Esophagus muscularis mucosa (tissue), 4 donors: ENCODE results near the gene MMP1. TPM values are rescaled to one million over a fixed set of nuclear protein-coding genes. Genes with fewer than 3 reads are reported as not detected.

Source experiments
- DNase-seq: peaks from one replicate; pipeline ENCODE4 v3.0.0-alpha.2; 2017; ENCODE audit errors: extremely low spot score
- H3K27ac ChIP-seq, 4 donors: fragments of 200-600 bp; sonication (generic); replicated peaks in 1 of 4; 1 replicate in 3 of 4; 2 replicates in 1 of 4; pipeline ENCODE4 v1.5.1; 2016 to 2019; ENCODE audit warnings: mild to moderate bottlenecking in 1 of 4
- H3K27me3 ChIP-seq, 4 donors: fragments of 200-600 bp; sonication (generic); one replicate each; pipeline versions ENCODE4 v1.5.1 to v1.6.0; 2016 to 2019
- H3K36me3 ChIP-seq, 4 donors: fragments of 200-600 bp; sonication (generic); one replicate each; pipeline ENCODE4 v1.5.1; 2016 to 2019
- H3K4me1 ChIP-seq, 4 donors: fragments of 200-600 bp; sonication (generic); one replicate each; pipeline ENCODE4 v1.5.1; 2016 to 2019
- H3K4me3 ChIP-seq, 4 donors: fragments of 200-600 bp; sonication (generic); 1 replicate in 2 of 4; 2 replicates in 2 of 4; pipeline ENCODE4 v1.5.1; 2016 to 2019; ENCODE audit warnings: mild to moderate bottlenecking in 4 of 4, moderate library complexity in 1 of 4
- H3K9me3 ChIP-seq, 4 donors: fragments of 200-600 bp; sonication (generic); 1 replicate in 3 of 4; 2 replicates in 1 of 4; pipeline ENCODE4 v1.5.1; 2016 to 2019
- CTCF ChIP-seq, 3 experiments: fragments of 200-600 bp in 2 of 3; fragments of 450-650 bp in 1 of 3; sonication (generic) in 2 of 3; IDR thresholded peaks; one replicate each; pipeline ENCODE4 v1.5.1; 2017 to 2019; ENCODE audit warnings: antibody characterized with exemption in 3 of 3, mild to moderate bottlenecking in 2 of 3, moderate library complexity in 1 of 3
- EP300 ChIP-seq: sonication (generic); formaldehyde crosslinking; IDR thresholded peaks from one replicate; pipeline ENCODE4 v1.6.1; 2017; ENCODE audit warnings: antibody characterized with exemption
- POLR2A ChIP-seq: fragments of 450-650 bp; IDR thresholded peaks from one replicate; pipeline ENCODE4 v1.6.1; 2017; ENCODE audit warnings: antibody characterized with exemption, moderate library complexity, mild to moderate bottlenecking, low read depth
- POLR2AphosphoS5 ChIP-seq, 2 donors: sonication (generic); formaldehyde crosslinking; IDR thresholded peaks; one replicate each; pipeline ENCODE4 v1.6.1; 2017; ENCODE audit warnings: antibody characterized with exemption in 2 of 2
- WGBS: methylation state at CpG from one replicate; pipeline ENCODE4 v1.1.5; 2018; 5-methylcytosine and 5-hydroxymethylcytosine counted together
- intact Hi-C: fragments of 100-400 bp; cut with DNase I; formaldehyde crosslinking; loops from one replicate; pipeline ENCODE4 v1.15.1; 2023
- total RNA-seq, 4 donors: library from RNA; depleted of rRNA; stranded (reverse); fragments of >200 nt; gene quantifications; one replicate each; pipeline versions ENCODE4 v1.1.0 to v1.2.1, GENCODE V29; 2016

Gene MMP1
- under 1 TPM in 1 of 4 donors, not detected in 3; 0.17 TPM for total RNA-seq

GRCh38 chr11:102798012-102798746 is at the start of gene MMP1:
TSS of gene MMP1 (minus strand) at chr11:102798160. CDS start at chr11:102798092, 68 bp downstream.
- no peak for DNase-seq
- H3K27me3 ChIP-seq, result no peaks in the 10 kb centered on the region
- H3K9me3 ChIP-seq, result no peaks in the 10 kb centered on the region
- no peak within 1 kb of the TSS for H3K27ac ChIP-seq
- H3K4me3 ChIP-seq, result no peak within 1 kb of the TSS
- H3K4me1 ChIP-seq, result peaks cover 0 to 3% (median 0%) of the 10 kb centered on the region in 4 donors
- WGBS, result 96% methylated on average over 7 of the region's 7 CpGs
- TF ChIP-seq POLR2A, result no peak
- TF ChIP-seq CTCF (IDR thresholded peaks at IDR 0.05), result no peak
- no peak for TF ChIP-seq EP300
- no peak for TF ChIP-seq POLR2AphosphoS5 (IDR thresholded peaks at IDR 0.05)
- no peaks in the 10 kb centered on the region for H3K36me3 ChIP-seq
- intact Hi-C loops, result no loop called here

GRCh38 chr11:102846292-102846691 is 48.3 kb upstream of the MMP1 start:
- TF ChIP-seq CTCF (IDR thresholded peaks at IDR 0.05) (no peak), POLR2A (no peak), POLR2AphosphoS5 (IDR thresholded peaks at IDR 0.05) (no peak), EP300 (no peak)
- WGBS, result 23% methylated on average over 3 of the region's 3 CpGs
- Histone ChIP-seq H3K4me3 (no peak overlapping the region), H3K27ac (no peak overlapping the region), H3K4me1 (no peaks in the 10 kb centered on the region), H3K27me3 (no peaks in the 10 kb centered on the region), H3K36me3 (no peaks in the 10 kb centered on the region), H3K9me3 (no peaks in the 10 kb centered on the region)
- no peak for DNase-seq
- intact Hi-C loops, result no loop called here

- no peak for DNase-seq
- intact Hi-C loops, result no loop called here
- Histone ChIP-seq H3K4me1 (no peaks in the 10 kb centered on the region), H3K36me3 (no peaks in the 10 kb centered on the region), H3K27me3 (no peaks in the 10 kb centered on the region), H3K4me3 (no peak within 1 kb of the TSS), H3K27ac (no peak within 1 kb of the TSS), H3K9me3 (no peaks in the 10 kb centered on the region)
- TF ChIP-seq POLR2A, result no peak
- TF ChIP-seq CTCF (IDR thresholded peaks at IDR 0.05), result no peak
- TF ChIP-seq POLR2AphosphoS5 (IDR thresholded peaks at IDR 0.05), result no peak
- no peak for TF ChIP-seq EP300
- 70% methylated on average over 4 of the region's 4 CpGs for WGBS
Measured at GRCh38 chr11:102843489-102843888, 45.5 kb upstream of the MMP1 start, which contains the start of gene MMP3. TSS of gene MMP3 (minus strand) at chr11:102843609. CDS start at chr11:102843546, 63 bp downstream.

- no peak overlapping the region for H3K27ac ChIP-seq
- no peaks in the 10 kb centered on the region for H3K36me3 ChIP-seq
- no peak overlapping the region for H3K4me3 ChIP-seq
- intact Hi-C loops, result no loop called here
- no peaks in the 10 kb centered on the region for H3K9me3 ChIP-seq
- H3K27me3 ChIP-seq, result no peaks in the 10 kb centered on the region
- TF ChIP-seq EP300, result no peak
- TF ChIP-seq POLR2A, result no peak
- TF ChIP-seq CTCF (IDR thresholded peaks at IDR 0.05), result no peak
- TF ChIP-seq POLR2AphosphoS5 (IDR thresholded peaks at IDR 0.05), result no peak
- WGBS, result 50% methylated on average over 1 of the region's 1 CpG
- no peaks in the 10 kb centered on the region for H3K4me1 ChIP-seq
- no peak for DNase-seq
Measured at GRCh38 chr11:102842930-102843329, 45.0 kb upstream of the MMP1 start.
